Type B pancreatic cell (in vitro differentiated cells): ENCODE data around the gene C16orf46. TPM values are rescaled to one million over a fixed set of nuclear protein-coding genes. Genes with fewer than 3 reads are reported as not detected.
A peak's percentile ranks its signal among the peaks of the same experiment; 100 is the strongest.

Experiments used
- DNase-seq: peaks from one replicate; pipeline ENCODE4 v3.0.0; 2021; ENCODE audit warnings: mixed read lengths; ENCODE audit not compliant: unreplicated experiment; ENCODE audit errors: extremely low spot score
- H3K27ac Mint-ChIP-seq: 2 replicates; pipeline ENCODE4 v1.8.0; 2021; ENCODE audit warnings: mild to moderate bottlenecking, mixed read lengths
- H3K27me3 Mint-ChIP-seq: 2 replicates; pipeline ENCODE4 v1.8.0; 2021; ENCODE audit warnings: mixed read lengths
- H3K36me3 Mint-ChIP-seq: 2 replicates; pipeline ENCODE4 v1.8.0; 2021; ENCODE audit warnings: mixed read lengths
- H3K4me1 Mint-ChIP-seq: one replicate; pipeline ENCODE4 v1.8.0; 2021; ENCODE audit warnings: mixed read lengths; ENCODE audit not compliant: unreplicated experiment
- H3K4me3 Mint-ChIP-seq: 2 replicates; pipeline ENCODE4 v1.8.0; 2021; ENCODE audit warnings: mild to moderate bottlenecking, mixed read lengths
- H3K9me3 Mint-ChIP-seq: 2 replicates; pipeline ENCODE4 v1.8.0; 2021; ENCODE audit warnings: mixed read lengths
- CTCF ChIP-seq: fragments of 200-600 bp; sonication (generic); conservative IDR thresholded peaks from 2 replicates; pipeline ENCODE4 v1.5.0; 2021; ENCODE audit warnings: antibody characterized with exemption, mild to moderate bottlenecking
- total RNA-seq: library from RNA; stranded (reverse); gene quantifications from 2 replicates; pipeline ENCODE4 v1.2.1, GENCODE V29; 2021; ENCODE audit warnings: low replicate concordance

C16orf46 gene
- total RNA-seq, 1 donor from 2014 or later, result 4.4 TPM

DNA sequence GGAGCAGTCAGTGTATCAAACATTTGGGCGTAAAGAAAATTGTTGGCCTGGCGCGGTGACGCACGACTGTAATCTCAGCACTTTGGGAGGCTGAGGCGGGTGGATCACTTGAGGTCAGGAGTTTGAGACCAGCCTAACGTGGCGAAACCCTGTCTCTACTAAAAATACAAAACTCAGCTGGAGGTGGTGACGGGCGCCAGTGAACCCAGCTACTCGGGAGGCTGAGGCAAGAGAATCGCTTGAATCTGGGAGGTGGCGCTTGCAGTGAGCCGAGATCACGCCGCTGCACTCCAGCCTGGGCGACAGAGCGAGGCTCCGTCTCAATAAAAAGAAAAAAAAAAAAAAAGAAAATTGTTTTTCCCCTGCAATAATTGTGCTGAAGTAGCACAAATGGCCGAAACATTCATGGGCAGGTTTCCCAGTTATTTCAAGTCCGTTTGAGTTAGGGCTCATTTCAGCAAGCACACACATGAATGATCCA, 17.8 kb upstream of the C16orf46 start:
- Mint-ChIP-seq H3K36me3 (peaks cover 10% of the 10 kb centered on the region), H3K27ac (peak overlapping the region; percentile 41), H3K4me1 (peaks cover 10% of the 10 kb centered on the region), H3K27me3 (no peaks in the 10 kb centered on the region), H3K4me3 (peak overlapping the region; percentile 86), H3K9me3 (peaks cover 5% of the 10 kb centered on the region)
- TF ChIP-seq CTCF, result no peak
- no peak for DNase-seq

DNA sequence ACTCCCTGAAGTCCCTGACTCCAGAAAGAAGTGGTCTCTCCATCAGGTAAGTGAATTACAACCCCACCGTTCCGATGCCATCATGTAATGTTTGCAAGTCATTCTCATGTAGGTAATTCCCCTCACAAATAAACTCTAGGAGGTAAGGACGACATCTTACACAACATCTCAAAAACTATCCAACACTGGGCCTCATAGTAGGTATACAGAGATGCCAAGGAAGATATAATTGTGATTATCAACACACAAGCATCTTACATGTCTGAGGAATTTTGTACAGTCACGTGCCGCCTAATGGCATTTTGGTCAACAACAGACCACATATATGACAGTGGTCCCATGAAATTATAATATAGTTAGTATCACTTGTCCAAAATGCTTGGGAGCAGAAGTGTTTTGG, 11.8 kb upstream of the C16orf46 start:
- Mint-ChIP-seq H3K27me3 (no peaks in the 10 kb centered on the region), H3K4me3 (no peak overlapping the region), H3K9me3 (no peaks in the 10 kb centered on the region), H3K4me1 (peaks cover 5% of the 10 kb centered on the region), H3K36me3 (peaks cover 18% of the 10 kb centered on the region), H3K27ac (no peak overlapping the region)
- DNase-seq, result no peak
- TF ChIP-seq CTCF, result no peak

- no peak for TF ChIP-seq CTCF
- no peak for DNase-seq
- no peaks in the 10 kb centered on the region for H3K27me3 Mint-ChIP-seq
Measured at GRCh38 chr16:81081014-81081413, 4.0 kb upstream of the C16orf46 start.

GRCh38 chr16:81080233-81080632, 3.2 kb upstream of the C16orf46 start:
- no peak for DNase-seq
- Mint-ChIP-seq H3K27ac (no peak overlapping the region), H3K4me1 (peaks cover 5% of the 10 kb centered on the region), H3K36me3 (no peaks in the 10 kb centered on the region), H3K4me3 (no peak overlapping the region), H3K27me3 (no peaks in the 10 kb centered on the region), H3K9me3 (no peaks in the 10 kb centered on the region)
- no peak for TF ChIP-seq CTCF

More at GRCh38 chr16:81081014-81081413, 4.0 kb upstream of the C16orf46 start:
- no peak overlapping the region for H3K27ac Mint-ChIP-seq
- no peak overlapping the region for H3K4me3 Mint-ChIP-seq
- H3K9me3 Mint-ChIP-seq, result no peaks in the 10 kb centered on the region
- H3K36me3 Mint-ChIP-seq, result no peaks in the 10 kb centered on the region
- peaks cover 5% of the 10 kb centered on the region for H3K4me1 Mint-ChIP-seq

DNA sequence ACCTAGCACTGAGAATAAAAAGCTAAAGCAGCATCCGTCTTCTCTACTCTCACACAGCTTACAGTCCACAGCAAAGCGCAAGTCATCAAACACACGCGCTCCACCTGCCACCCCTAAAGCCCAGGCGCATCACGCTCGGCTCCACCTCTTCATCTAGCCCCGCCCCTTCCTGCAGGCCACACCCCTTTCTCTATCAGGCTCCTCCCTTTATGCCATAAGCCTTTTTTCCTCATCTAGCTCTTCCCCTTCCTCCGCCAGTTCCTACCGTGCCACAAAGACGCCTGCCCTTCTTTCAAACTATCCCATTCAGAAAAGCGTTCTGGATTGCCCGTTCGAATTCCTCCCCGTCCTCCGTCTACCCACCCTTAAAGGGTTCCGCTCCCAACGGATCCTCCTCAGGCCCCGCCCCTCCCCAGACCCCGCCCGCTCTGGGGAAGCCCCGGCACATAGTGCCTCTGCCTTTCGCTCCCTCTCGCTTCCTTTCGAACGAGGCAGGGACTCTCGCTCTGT, 417 bp downstream of the C16orf46 start:
- H3K27ac Mint-ChIP-seq, result no peak overlapping the region
- H3K4me3 Mint-ChIP-seq, result no peak overlapping the region
- TF ChIP-seq CTCF, result no peak
- H3K36me3 Mint-ChIP-seq, result no peaks in the 10 kb centered on the region
- H3K27me3 Mint-ChIP-seq, result no peaks in the 10 kb centered on the region
- H3K9me3 Mint-ChIP-seq, result no peaks in the 10 kb centered on the region
- peaks cover 5% of the 10 kb centered on the region for H3K4me1 Mint-ChIP-seq
- peak; percentile 84 for DNase-seq
